Activated T-helper 9 cell treated with anti-CD3 and anti-CD28 coated beads, Interleukin-2, amount 50 U/mL, for 16 hours (primary cell): ENCODE results near the gene RAB1B.
"Not testable (repeated sequence)": the region's sequence is repeated elsewhere in the genome, so short reads cannot be mapped to it uniquely, and the experiment has no call there.

ENCODE experiments used
- DNase-seq: peaks from one replicate; pipeline ENCODE4 v3.0.0-alpha.2; 2020; ENCODE audit warnings: low read depth

RAB1B gene

DNA sequence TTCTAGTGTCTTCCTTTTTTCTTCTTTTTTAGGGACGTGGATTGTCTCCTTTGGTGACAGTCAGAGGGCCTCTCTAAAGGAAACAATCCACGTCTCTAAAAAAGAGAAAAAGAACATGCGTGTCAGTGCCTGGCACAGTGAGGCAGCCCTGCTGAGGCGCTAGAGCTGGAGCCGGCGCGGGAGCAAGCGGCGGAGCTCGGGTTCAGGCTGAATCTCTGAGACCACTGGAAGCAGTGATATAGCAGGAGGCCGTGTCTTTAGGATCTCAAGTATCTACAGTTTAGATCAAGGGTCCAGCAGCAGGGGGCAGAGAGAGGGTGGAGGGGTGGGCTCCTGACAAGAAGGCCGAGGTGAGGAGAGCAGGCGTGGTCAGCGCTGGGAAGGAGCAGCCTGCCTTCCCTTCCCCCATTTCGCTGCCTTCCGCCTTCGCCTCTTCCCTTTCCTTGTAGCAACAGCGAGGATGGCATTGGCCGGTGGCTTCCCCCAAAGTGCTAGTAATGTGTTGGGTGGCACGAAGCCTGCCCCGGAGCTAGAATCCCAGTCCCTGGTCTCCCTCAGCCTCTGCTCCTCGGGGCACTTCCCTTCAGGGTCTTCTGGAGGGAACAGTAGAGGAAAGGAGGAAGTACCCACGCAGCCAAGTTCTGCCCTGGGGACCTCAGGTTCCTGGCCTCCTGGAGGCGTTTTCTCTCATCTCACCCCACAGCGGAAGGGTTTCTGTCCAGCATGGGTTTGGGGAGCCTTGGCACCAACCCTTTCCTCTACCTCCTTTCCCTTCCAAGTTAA lies 28.2 kb upstream of the RAB1B start:
- no peak for DNase-seq

- no peak for DNase-seq
These were observed 27.7 kb upstream of the RAB1B start for GRCh38 chr11:66240781-66241136.

DNA sequence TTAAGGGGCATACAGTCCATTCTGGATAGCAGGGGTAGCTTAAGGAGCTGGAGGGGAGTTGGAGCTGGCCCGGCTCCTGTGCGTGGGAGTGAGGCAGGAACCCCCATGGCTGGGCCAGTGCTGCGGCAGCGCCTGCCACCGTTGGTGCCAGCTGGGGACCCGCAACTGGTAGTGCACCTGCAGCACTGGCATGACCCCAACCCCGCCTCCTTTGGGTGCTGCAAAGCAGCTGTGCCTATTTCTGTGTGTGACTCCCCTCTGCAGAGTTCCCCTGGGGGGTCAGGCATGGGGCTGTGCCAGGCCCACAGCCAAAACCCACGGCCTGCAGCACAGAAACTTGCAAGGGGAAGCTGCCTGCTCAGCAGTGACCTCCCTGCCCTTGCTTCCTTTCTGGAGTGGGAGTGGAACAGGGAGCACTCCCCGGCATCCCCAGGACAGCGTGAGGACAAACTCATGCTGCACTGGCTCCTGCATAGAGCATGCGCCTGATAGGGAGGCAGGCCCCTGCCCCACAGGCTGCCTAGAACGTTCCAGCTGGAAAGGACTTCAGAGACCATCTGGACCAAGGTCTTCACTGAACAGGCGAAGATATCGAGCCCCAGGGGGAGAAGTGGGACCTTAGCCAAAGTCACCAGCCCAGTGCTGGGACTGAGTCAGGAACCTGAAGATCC lies 26.2 kb upstream of the RAB1B start:
- DNase-seq = no peak

GRCh38 chr11:66243782-66244535 lies 24.5 kb upstream of the RAB1B start:
- DNase-seq = no peak

DNA sequence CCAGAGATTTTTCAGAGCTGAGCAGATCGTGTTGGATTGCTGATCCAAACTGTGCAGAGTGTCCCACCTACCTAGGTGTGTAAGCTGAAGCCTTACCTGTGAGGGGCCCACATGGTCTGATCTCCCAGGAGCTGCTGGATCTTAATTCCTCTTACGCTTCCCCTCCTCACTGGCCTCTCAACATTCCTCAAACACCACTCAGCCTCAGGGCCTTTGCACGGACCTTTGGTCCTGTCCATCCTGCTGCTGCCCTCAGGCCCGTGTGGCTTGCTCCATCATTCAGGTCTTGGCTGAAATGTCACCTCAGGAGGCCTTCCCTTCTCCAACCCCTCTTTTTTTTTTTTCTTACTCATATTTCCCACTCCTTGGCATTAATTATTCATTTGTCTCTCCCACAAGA lies 21.1 kb upstream of the RAB1B start:
- no peak for DNase-seq

DNA sequence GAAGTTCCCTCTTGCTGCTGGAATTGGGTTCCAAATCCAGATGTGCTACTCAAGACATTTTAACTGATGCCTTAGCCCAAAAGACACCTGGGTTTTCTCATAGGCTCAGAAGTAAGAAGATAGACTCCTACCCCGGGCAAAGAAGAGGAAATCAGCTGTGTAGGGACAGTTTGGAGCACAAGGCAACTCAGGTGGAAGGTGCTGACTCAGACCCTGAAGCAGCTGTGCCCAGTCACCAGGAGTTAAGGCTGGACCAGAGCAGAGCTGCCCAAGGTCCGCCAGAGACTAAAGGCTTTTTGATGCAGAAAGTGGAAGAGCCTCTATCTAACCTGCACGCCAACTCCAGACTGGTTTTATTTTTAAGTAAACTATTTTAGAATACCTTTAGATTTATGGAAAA lies 20.6 kb upstream of the RAB1B start:
- DNase-seq = no peak

DNA sequence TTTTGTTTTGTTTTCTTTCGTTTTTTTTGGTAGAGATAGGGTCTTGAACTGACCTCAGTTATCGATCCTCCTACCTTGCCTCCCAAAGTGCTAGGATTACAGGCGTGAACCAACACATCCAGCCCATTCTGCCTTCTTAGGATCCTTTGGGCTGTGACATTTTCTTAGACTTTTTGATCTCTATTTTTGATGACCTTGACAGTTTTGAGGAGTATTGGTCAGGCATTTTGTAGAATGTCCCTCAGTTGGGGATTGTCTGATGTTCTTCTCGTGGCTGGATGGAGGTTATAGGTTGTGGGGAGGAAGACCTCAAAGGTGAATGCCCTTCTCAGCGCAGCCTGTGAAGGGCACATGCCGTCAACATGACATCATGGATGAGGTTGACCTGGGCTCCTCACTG lies 19.5 kb upstream of the RAB1B start:
- no peak for DNase-seq

DNA sequence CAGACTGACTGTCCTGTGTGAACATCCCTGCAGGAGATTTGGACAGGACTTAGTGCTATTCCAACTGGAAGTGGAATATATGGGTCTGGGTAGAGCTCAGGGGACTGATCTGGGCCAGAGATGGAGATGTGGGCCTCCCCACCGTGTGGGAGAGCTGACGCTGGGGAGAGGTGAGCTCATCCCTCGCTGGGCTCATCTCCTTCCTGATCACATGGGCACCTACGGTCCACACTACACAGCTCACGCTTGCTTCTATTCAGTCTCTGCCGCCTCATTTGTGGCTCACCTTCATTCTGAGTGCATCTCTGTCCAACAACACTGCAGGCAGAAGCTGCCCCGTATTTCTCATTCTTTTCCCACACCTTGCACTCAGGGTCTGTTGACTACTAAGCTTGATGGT lies 16.6 kb upstream of the RAB1B start:
- DNase-seq = no peak

- DNase-seq = not testable (repeated sequence)
These were observed 15.4 kb upstream of the RAB1B start for GRCh38 chr11:66253081-66253480.

- no peak for DNase-seq
These were observed 10.0 kb upstream of the RAB1B start for GRCh38 chr11:66258473-66258893.

GRCh38 chr11:66259225-66259624 lies 9.2 kb upstream of the RAB1B start:
- no peak for DNase-seq

- no peak for DNase-seq
These were observed 8.5 kb upstream of the RAB1B start for GRCh38 chr11:66259956-66260355.

DNA sequence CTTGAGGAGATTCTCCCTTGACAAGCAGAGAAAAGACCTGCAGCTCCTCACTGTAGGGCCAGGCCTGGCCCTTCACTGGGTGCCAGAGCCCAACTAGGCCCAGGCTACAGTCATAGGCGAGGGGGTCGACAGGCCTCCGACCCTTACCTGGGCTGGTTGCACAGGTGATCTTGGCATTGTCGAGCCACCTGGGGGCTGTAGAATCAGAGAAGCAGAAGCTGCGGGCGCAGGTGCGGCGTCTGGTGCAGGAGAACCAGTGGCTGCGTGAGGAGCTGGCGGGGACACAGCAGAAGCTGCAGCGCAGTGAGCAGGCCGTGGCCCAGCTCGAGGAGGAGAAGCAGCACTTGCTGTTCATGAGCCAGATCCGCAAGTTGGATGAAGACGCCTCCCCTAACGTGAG lies 6.9 kb upstream of the RAB1B start:
- no peak for DNase-seq

- DNase-seq = no peak
These were observed 6.2 kb upstream of the RAB1B start for GRCh38 chr11:66262191-66262590.

DNA sequence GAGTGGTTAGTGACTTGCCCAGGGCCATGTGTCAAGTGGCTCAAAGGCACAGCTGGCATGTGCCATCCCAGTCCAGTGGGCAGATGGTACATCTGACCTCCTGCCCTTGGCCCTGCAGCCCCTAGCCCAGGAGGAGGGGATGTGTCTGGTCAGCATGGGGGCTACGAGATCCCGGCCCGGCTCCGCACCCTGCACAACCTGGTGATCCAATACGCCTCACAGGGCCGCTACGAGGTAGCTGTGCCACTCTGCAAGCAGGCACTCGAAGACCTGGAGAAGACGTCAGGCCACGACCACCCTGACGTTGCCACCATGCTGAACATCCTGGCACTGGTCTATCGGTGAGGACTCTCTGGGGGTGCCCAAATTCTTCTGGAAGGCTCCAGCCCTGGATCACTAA lies 5.7 kb upstream of the RAB1B start:
- no peak for DNase-seq

- no peak for DNase-seq
These were observed 5.2 kb upstream of the RAB1B start for GRCh38 chr11:66263231-66263630.

- DNase-seq = no peak
These were observed 4.7 kb upstream of the RAB1B start for GRCh38 chr11:66263785-66264184.

GRCh38 chr11:66264383-66264782 lies 4.1 kb upstream of the RAB1B start:
- no peak for DNase-seq

DNA sequence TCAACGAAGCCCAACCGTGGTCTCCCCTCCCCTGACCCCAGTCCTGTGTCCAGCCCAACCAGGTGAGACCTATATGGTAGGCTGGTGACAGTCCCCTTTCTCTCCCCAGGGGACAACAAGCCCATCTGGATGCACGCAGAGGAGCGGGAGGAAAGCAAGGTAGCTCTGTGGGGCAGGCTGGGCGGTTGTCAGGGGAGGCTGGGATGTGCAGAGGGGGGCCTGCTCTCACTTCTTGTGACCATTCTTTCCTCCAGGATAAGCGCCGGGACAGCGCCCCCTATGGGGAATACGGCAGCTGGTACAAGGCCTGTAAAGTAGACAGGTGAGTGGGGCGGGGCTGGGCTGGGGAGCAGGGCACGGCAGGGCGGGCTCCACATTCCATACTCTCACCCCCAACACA lies 3.5 kb upstream of the RAB1B start:
- DNase-seq = no peak

DNA sequence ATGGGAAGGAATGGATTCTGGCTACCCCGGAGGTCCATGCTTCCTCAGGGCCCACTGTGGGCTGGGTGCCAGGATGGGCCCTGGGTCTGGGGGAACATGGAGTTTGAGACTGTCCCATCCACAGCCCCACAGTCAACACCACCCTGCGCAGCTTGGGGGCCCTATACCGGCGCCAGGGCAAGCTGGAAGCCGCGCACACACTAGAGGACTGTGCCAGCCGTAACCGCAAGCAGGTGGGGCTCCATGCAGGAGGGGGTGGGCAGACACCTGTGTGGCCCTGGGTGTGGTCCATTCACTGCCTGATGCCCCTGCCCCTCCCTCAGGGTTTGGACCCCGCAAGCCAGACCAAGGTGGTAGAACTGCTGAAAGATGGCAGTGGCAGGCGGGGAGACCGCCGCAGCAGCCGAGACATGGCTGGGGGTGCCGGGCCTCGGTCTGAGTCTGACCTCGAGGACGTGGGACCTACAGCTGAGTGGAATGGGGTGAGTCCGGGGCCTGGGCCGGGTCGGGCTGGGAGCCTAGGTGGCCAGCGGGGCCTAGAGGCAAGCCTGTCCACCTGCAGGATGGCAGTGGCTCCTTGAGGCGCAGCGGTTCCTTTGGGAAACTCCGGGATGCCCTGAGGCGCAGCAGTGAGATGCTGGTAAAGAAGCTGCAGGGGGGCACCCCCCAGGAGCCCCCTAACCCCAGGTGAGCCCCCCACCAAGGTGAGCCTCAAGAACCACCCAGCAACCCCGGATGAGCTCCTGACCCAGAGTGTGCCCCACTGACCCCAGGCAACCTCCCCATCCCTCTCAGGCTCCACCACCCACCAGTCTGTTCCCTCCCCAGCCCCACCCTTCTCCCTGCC lies 2.7 kb upstream of the RAB1B start:
- DNase-seq = no peak

- no peak for DNase-seq
These were observed 1.9 kb upstream of the RAB1B start for GRCh38 chr11:66266378-66267038.

GRCh38 chr11:66267039-66267378 lies 1.4 kb upstream of the RAB1B start:
- no peak for DNase-seq
